SW 1271 (cell line): Measurements from ENCODE around the gene PDE11A.
A peak's percentile ranks its signal among the peaks of the same experiment; 100 is the strongest.
"Not testable (repeated sequence)": the region's sequence is repeated elsewhere in the genome, so short reads cannot be mapped to it uniquely, and the experiment has no call there.

Source experiments
- DNase-seq, 2 experiments: peaks; one replicate each; lab custom pipeline; 2025; lab: John Stamatoyannopoulos, UW

PDE11A gene

GRCh38 chr2:177816766-177817165, 255.8 kb downstream of the PDE11A start:
- DNase-seq: no peak

GRCh38 chr2:177812713-177813396, 259.7 kb downstream of the PDE11A start:
- DNase-seq: no peak

GRCh38 chr2:177810906-177811305, 261.7 kb downstream of the PDE11A start:
- no peak for DNase-seq

- no peak for DNase-seq
Measured at GRCh38 chr2:177808984-177809809, 263.4 kb downstream of the PDE11A start.

GRCh38 chr2:177806025-177806424, 266.6 kb downstream of the PDE11A start:
- DNase-seq: no peak

GRCh38 chr2:177799531-177799930, 273.0 kb downstream of the PDE11A start:
- peak in 1 of 2 experiments; percentile 35 for DNase-seq

- no peak for DNase-seq
Measured at GRCh38 chr2:177797808-177798207, 274.8 kb downstream of the PDE11A start.

- DNase-seq: no peak
Measured at GRCh38 chr2:177796654-177797415, 275.7 kb downstream of the PDE11A start.

GRCh38 chr2:177796011-177796410, 276.6 kb downstream of the PDE11A start:
- no peak for DNase-seq

- DNase-seq: not testable (repeated sequence)
Measured at GRCh38 chr2:177785143-177785542, 287.4 kb downstream of the PDE11A start.

GRCh38 chr2:177784745-177785067, 287.9 kb downstream of the PDE11A start:
- no peak for DNase-seq

- no peak for DNase-seq
Measured at GRCh38 chr2:177783835-177784744, 288.5 kb downstream of the PDE11A start.

- no peak for DNase-seq
Measured at GRCh38 chr2:177783091-177783490, 289.5 kb downstream of the PDE11A start.

GRCh38 chr2:177782613-177783012, 290.0 kb downstream of the PDE11A start:
- DNase-seq: no peak

- DNase-seq: no peak
Measured at GRCh38 chr2:177778472-177778871, 294.1 kb downstream of the PDE11A start.

- DNase-seq: peak in 1 of 2 experiments; percentile 34
Measured at GRCh38 chr2:177772529-177772928, 300.0 kb downstream of the PDE11A start.

GRCh38 chr2:177771191-177771590, 301.4 kb downstream of the PDE11A start:
- DNase-seq: no peak

- no peak for DNase-seq
Measured at GRCh38 chr2:177767768-177768167, 304.8 kb downstream of the PDE11A start.

- no peak for DNase-seq
Measured at GRCh38 chr2:177765698-177766097, 306.9 kb downstream of the PDE11A start.

- DNase-seq: peak in 1 of 2 experiments; percentile 50
Measured at GRCh38 chr2:177763531-177764265, 308.9 kb downstream of the PDE11A start.

- no peak for DNase-seq
Measured at GRCh38 chr2:177759443-177759842, 313.1 kb downstream of the PDE11A start.
